Fibroblast of the aortic adventitia (primary cell): ENCODE results near the gene PRDM16. TPM values are rescaled to one million over a fixed set of nuclear protein-coding genes. Genes with fewer than 3 reads are reported as not detected.

Experiments used
- DNase-seq: peaks from one replicate; pipeline ENCODE4 v3.0.0-alpha.2; 2010; ENCODE audit warnings: low read depth
- H3K4me3 ChIP-seq: 2 replicates; pipeline ENCODE4 v1.5.1; 2011; ENCODE audit warnings: low read depth, mild to moderate bottlenecking, control low read depth, low read length, moderate library complexity
- total RNA-seq: library from RNA; depleted of rRNA; stranded (reverse); fragments of >200 nt; gene quantifications from 2 replicates; pipeline ENCODE4 v1.2.3, GENCODE V29; 2012; ENCODE audit warnings: low replicate concordance
- TF ChIP-seq, protein P1 (sequence below): IDR thresholded peaks from 2 replicates; pipeline ENCODE4 v1.5.1; 2011; ENCODE audit warnings: mild to moderate bottlenecking, low read length, control low read depth, inconsistent platforms; ENCODE audit not compliant: insufficient read depth

The PRDM16 gene
- total RNA-seq, 1 donor: 11.3 TPM

DNA sequence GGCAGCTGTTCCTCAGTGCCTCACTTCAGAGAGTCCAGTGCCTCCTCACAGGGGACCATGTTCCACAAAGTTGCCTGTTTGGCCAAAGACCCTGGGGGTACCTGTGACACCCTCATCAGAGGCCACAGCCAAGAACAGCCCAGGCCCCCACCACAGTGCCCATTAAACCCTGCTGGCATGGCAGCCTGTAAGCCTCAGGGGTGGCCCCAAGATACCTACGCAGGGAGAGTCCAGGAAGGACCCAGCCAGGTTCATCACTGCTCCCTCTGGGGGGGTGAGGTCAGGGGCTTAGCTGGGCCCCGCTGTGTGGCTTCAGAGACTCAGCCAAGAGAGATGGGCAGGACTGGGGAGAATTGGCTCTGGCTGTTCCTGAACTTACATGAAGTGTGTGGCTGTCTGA, 19.1 kb upstream of the PRDM16 start:
- DNase-seq: no peak
- TF ChIP-seq, protein P1, sequence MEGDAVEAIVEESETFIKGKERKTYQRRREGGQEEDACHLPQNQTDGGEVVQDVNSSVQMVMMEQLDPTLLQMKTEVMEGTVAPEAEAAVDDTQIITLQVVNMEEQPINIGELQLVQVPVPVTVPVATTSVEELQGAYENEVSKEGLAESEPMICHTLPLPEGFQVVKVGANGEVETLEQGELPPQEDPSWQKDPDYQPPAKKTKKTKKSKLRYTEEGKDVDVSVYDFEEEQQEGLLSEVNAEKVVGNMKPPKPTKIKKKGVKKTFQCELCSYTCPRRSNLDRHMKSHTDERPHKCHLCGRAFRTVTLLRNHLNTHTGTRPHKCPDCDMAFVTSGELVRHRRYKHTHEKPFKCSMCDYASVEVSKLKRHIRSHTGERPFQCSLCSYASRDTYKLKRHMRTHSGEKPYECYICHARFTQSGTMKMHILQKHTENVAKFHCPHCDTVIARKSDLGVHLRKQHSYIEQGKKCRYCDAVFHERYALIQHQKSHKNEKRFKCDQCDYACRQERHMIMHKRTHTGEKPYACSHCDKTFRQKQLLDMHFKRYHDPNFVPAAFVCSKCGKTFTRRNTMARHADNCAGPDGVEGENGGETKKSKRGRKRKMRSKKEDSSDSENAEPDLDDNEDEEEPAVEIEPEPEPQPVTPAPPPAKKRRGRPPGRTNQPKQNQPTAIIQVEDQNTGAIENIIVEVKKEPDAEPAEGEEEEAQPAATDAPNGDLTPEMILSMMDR: no peak
- H3K4me3 ChIP-seq: no peak overlapping the region

DNA sequence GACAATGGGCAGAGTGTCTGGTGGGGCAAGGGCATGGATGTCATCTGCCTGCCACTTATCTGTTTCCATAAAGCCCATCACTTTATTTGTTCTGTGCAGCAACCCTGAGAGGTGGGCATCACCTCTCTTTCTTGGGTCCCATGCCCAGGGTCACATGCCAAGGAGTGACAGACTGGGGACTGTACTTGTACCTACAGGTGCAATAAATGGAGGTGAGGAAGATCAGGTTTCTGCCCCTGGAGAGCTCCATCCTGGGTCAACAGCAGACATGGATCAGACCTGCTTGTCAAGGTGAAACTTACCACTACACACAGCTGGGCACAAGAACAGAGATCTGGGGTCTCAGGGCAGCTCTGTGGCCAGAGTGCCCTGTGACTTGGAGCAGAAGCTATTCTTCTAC, 18.4 kb upstream of the PRDM16 start:
- DNase-seq: no peak
- TF ChIP-seq, protein P1: no peak
- H3K4me3 ChIP-seq: no peak overlapping the region

DNA sequence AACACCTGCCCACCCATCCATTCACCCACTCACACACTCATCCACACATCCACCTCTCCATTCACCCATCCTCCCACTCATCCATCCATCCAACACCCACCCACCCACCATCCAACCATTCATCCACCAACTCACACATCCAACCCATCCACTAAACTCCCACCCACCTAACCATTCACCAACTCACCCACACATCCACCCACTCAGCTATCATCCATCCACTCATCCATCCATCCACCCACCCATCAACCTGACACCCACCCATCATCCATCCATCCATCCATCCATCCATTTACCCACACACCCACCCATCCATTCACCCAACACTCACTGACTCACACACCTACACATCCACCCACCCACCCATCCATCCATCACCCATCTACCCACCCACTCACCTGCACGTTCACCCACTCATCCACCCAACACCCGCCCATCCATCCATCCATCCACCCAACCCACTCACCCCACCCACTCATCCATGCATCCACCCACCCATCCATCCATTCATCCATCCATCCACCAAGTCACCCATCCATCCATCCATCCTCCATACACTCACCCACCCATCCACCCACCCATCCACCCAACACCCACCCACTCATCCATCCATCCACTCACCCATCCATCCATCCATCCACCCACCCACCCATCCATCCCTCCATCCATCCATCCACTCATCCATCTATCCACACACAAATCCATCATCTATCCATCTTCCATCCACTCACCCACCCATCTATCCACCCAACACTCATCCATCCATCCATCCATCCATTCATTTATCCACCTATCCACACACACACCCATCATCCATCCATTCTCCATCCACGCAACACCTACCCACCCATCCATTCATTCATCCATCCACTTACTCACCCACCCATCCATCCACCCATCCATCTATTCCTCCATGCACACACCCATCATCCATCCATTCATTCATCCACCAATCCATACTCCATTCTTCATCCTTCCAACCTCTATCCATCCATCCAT, 17.4 kb upstream of the PRDM16 start:
- TF ChIP-seq, protein P1: no peak
- no peak for DNase-seq
- H3K4me3 ChIP-seq: no peak overlapping the region

DNA sequence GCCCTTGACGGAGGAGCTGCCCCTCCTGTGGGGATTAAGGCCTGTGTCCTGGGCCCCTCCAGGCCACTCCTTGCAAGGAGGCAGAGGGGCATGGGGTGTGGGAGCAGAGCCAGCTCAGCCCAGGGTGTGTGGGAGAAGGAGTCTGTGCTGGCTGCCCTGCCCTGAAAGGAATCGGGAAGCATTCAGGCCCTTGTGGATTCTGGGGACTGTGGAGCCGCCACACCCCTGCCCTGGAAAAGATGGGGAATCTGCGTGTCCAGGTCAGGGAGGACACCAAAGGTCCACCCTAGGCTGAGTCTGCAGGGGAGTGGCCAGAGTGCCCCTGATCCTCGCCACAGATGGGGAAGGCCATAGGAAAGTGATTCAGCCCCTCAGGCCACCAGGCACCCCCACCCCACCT, 16.5 kb upstream of the PRDM16 start:
- TF ChIP-seq, protein P1: no peak
- DNase-seq: no peak
- no peak overlapping the region for H3K4me3 ChIP-seq

DNA sequence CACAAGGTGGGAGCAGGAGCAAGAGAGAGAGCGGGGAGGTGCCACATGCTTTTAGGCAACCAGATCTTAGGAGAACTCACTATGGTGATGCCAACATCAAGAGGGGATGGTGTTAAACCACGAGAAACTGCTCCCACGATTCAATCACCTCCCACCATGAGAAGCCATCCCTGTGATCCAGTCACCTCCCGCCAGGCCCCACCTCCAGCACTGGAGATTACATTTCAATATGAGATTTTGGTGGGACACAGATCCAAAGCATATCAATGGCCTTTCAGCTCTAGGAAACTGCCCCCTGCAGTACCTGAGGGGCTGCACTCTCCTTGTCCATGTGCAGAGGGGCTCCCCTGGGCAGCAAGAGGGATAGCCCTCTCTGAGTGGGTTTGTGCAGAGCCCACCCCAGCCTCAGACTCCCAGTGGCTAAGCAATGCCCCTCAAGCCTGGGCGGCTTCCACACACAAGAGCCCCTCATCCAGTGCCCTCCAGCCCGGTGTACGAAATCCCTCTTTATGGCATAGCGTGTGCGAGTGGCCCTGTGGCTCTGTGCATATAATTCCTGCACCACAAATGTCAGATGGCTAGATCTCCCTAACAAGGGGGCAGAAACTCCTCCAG, 15.5 kb upstream of the PRDM16 start:
- TF ChIP-seq, protein P1: no peak
- H3K4me3 ChIP-seq: no peak overlapping the region
- no peak for DNase-seq

DNA sequence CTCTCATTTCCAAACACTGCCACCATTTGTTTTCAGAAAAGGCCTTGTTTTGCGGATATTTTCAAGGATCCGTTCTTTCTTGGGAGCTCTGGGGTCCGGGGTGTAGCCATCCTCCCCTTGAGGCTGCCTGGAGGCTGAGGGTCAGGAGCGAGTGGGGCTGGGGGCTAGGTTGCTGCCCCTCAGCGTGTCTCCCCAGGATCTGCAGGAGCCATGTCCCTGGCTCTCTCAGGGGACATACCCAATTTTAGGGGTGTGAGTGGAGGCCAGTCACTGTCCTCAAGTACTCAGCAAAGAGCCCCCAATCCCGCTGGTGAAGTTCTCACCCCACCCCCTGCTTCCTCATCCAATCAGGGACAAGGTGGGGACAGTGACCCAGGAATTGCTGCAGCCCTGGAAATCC, 15.0 kb upstream of the PRDM16 start:
- TF ChIP-seq, protein P1: no peak
- DNase-seq: no peak
- H3K4me3 ChIP-seq: no peak overlapping the region
